Progenitor cell of endocrine pancreas (in vitro differentiated cells): Measurements from ENCODE around the gene SERPINI1. TPM values are rescaled to one million over a fixed set of nuclear protein-coding genes. Genes with fewer than 3 reads are reported as not detected.

Experiments
- DNase-seq: peaks from one replicate; pipeline ENCODE4 v3.0.0; 2021; ENCODE audit warnings: low spot score; ENCODE audit not compliant: unreplicated experiment
- H3K27ac Mint-ChIP-seq: 2 replicates; pipeline ENCODE4 v1.8.0; 2021; ENCODE audit warnings: mild to moderate bottlenecking, moderate library complexity, mixed read lengths
- H3K27me3 Mint-ChIP-seq: 2 replicates; pipeline ENCODE4 v1.8.0; 2021; ENCODE audit warnings: mixed read lengths
- H3K36me3 Mint-ChIP-seq: 2 replicates; pipeline ENCODE4 v1.8.0; 2022; ENCODE audit warnings: mixed read lengths; ENCODE audit not compliant: insufficient read depth
- H3K4me1 Mint-ChIP-seq: 2 replicates; pipeline ENCODE4 v1.8.0; 2021; ENCODE audit warnings: low read depth, mixed read lengths
- H3K4me3 Mint-ChIP-seq: 2 replicates; pipeline ENCODE4 v1.8.0; 2021; ENCODE audit warnings: low read depth, mild to moderate bottlenecking, moderate library complexity, mixed read lengths
- H3K9me3 Mint-ChIP-seq: 2 replicates; pipeline ENCODE4 v1.8.0; 2021; ENCODE audit warnings: low read depth, mixed read lengths
- total RNA-seq: library from RNA; stranded (reverse); gene quantifications from 2 replicates; pipeline ENCODE4 v1.2.1, GENCODE V29; 2021
- TF ChIP-seq, protein P1 (sequence below): fragments of 200-600 bp; sonication (generic); IDR thresholded peaks from one replicate; pipeline ENCODE4 v1.5.0; 2021; ENCODE audit warnings: antibody characterized with exemption, mild to moderate bottlenecking; ENCODE audit not compliant: unreplicated experiment

Gene SERPINI1
- total RNA-seq, 1 donor from 2014 or later, result 10.7 TPM

DNA sequence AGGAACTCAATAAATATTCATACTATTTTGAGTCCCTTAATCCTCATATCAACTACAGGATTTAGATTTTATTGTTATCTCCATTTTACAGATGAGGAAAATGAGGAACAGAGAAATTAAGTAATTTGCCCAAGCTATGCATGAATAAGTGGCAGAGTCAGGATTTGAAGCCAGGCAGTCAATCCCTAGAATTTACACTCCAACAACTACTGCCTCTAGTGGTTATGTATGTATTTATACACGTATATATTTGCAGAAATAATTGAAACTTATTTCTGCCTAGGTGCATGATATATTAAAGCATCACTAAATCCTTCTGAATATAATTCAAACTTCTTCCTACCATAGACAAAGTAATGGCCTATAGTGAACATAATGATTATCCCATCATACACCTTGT lies 137.4 kb downstream of the SERPINI1 start:
- TF ChIP-seq, protein P1, sequence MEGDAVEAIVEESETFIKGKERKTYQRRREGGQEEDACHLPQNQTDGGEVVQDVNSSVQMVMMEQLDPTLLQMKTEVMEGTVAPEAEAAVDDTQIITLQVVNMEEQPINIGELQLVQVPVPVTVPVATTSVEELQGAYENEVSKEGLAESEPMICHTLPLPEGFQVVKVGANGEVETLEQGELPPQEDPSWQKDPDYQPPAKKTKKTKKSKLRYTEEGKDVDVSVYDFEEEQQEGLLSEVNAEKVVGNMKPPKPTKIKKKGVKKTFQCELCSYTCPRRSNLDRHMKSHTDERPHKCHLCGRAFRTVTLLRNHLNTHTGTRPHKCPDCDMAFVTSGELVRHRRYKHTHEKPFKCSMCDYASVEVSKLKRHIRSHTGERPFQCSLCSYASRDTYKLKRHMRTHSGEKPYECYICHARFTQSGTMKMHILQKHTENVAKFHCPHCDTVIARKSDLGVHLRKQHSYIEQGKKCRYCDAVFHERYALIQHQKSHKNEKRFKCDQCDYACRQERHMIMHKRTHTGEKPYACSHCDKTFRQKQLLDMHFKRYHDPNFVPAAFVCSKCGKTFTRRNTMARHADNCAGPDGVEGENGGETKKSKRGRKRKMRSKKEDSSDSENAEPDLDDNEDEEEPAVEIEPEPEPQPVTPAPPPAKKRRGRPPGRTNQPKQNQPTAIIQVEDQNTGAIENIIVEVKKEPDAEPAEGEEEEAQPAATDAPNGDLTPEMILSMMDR, result peak; percentile 48
- H3K27me3 Mint-ChIP-seq, result peaks cover 7% of the 10 kb centered on the region
- H3K4me3 Mint-ChIP-seq, result no peak overlapping the region
- H3K36me3 Mint-ChIP-seq, result no peaks in the 10 kb centered on the region
- peaks cover 5% of the 10 kb centered on the region for H3K9me3 Mint-ChIP-seq
- DNase-seq, result no peak
- peaks cover 4% of the 10 kb centered on the region for H3K4me1 Mint-ChIP-seq
- H3K27ac Mint-ChIP-seq, result no peak overlapping the region

DNA sequence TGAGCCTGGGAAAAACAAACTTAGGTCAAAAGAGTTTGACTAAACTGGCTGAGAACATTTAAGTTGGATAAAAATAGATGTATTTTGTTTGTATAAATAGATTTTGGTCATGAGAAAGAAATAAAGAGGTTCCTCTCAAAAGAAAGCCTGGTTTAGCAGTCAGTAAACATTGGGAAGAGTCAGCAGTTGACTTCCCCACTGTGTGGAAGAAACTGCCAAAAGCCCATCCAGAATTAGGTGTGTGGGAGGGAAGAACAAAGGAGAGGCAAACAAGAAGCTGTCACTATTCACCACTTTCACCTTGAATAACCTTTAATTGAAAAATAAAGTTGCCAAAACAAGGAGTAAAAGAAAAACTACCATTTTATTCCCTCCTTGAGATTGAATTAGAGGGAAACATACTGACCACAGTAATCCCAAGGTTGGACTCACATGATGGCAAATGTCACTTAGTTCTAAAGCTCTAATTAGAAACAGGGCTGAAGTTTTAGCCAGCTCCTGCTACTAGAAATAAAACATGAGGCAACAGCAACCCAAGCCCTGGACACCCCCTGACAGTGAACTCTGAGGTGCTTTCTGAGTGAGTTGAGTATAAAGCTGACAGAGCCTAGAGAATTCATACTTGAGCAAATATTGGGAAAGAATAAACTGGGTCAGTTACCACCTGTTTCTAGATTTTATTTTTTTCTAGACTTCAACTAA lies 139.3 kb downstream of the SERPINI1 start:
- Mint-ChIP-seq H3K9me3 (no peaks in the 10 kb centered on the region), H3K4me1 (peaks cover 4% of the 10 kb centered on the region), H3K4me3 (no peak overlapping the region), H3K27me3 (peaks cover 7% of the 10 kb centered on the region), H3K36me3 (no peaks in the 10 kb centered on the region), H3K27ac (no peak overlapping the region)
- no peak for DNase-seq
- TF ChIP-seq, protein P1, result no peak

Other genes with a start within 250 kb of the SERPINI1 start
- gene WDR49, start 81.8 kb upstream of the SERPINI1 start, total RNA-seq, result 0.43 and 0.91 TPM in 2 replicates
- 45.7 and 48.6 TPM in 2 replicates for gene PDCD10, start 829 bp upstream of the SERPINI1 start, total RNA-seq